ACC112 (cell line): Measurements from ENCODE around the gene CNKSR2.
"Not testable (repeated sequence)": the region's sequence is repeated elsewhere in the genome, so short reads cannot be mapped to it uniquely, and the experiment has no call there.

Experiments
- H2AFZ ChIP-seq: fragments of 200-600 bp; sonication (generic); one replicate; pipeline ENCODE4 v1.6.0; 2017; ENCODE audit warnings: antibody characterized with exemption, low read length; ENCODE audit not compliant: unreplicated experiment
- H3K27ac ChIP-seq: fragments of 200-600 bp; sonication (generic); 2 replicates; pipeline ENCODE4 v1.5.1; 2014; ENCODE audit warnings: low read depth, mild to moderate bottlenecking, antibody characterized with exemption, low read length, moderate library complexity
- H3K27me3 ChIP-seq: fragments of 200-600 bp; sonication (generic); 2 replicates; pipeline ENCODE4 v1.6.1; 2014; ENCODE audit warnings: mild to moderate bottlenecking, antibody characterized with exemption, low read length, moderate library complexity, mixed read lengths; ENCODE audit not compliant: insufficient read depth
- H3K36me3 ChIP-seq: fragments of 200-600 bp; sonication (generic); 2 replicates; pipeline ENCODE4 v1.6.1; 2016; ENCODE audit warnings: mild to moderate bottlenecking, antibody characterized with exemption, low read length, moderate library complexity, mixed read lengths; ENCODE audit not compliant: insufficient read depth
- H3K4me1 ChIP-seq: fragments of 200-600 bp; sonication (generic); one replicate; pipeline ENCODE4 v1.6.1; 2016; ENCODE audit warnings: low read length, mixed read lengths; ENCODE audit not compliant: insufficient read depth, unreplicated experiment, control insufficient read depth
- H3K4me3 ChIP-seq: fragments of 200-600 bp; sonication (generic); 2 replicates; pipeline ENCODE4 v1.5.1; 2014; ENCODE audit warnings: mild to moderate bottlenecking, low read depth, low read length
- H3K79me2 ChIP-seq: fragments of 200-600 bp; sonication (generic); one replicate; pipeline ENCODE4 v1.6.0; 2016; ENCODE audit warnings: low read length; ENCODE audit not compliant: control insufficient read depth, unreplicated experiment, insufficient read depth

CNKSR2 gene

GRCh38 chrX:21438792-21439191, 64.6 kb downstream of the CNKSR2 start:
- peak overlapping the region; percentile 14 for H2AFZ ChIP-seq
- no peak overlapping the region for H3K27ac ChIP-seq
- H3K79me2 ChIP-seq: no peaks in the 10 kb centered on the region
- no peaks in the 10 kb centered on the region for H3K4me1 ChIP-seq
- no peaks in the 10 kb centered on the region for H3K27me3 ChIP-seq
- H3K36me3 ChIP-seq: no peaks in the 10 kb centered on the region
- no peak overlapping the region for H3K4me3 ChIP-seq

DNA sequence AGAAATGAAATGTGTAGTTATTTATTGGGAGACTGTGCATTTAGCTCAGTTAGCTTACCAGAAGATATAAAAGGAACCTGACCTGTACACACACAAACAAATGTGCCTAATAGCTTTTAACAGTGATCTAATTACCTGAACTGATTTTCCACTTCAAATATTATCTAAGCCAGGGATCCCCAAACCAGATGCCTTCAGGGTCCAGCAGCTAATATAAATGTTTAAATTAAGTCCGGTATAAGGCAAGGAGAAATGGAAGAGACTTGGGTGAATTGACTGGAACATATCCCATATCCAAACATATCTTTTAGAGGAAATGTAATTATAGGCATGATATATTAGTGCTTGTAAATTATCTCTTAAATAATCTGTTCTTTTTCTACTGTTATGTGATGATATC, 66.7 kb downstream of the CNKSR2 start:
- H3K4me3 ChIP-seq: no peak overlapping the region
- no peaks in the 10 kb centered on the region for H3K27me3 ChIP-seq
- H2AFZ ChIP-seq: no peak overlapping the region
- no peaks in the 10 kb centered on the region for H3K36me3 ChIP-seq
- no peaks in the 10 kb centered on the region for H3K4me1 ChIP-seq
- H3K27ac ChIP-seq: no peak overlapping the region
- no peaks in the 10 kb centered on the region for H3K79me2 ChIP-seq

- Histone ChIP-seq H3K4me1 (no peaks in the 10 kb centered on the region), H3K27me3 (no peaks in the 10 kb centered on the region), H3K36me3 (no peaks in the 10 kb centered on the region), H3K79me2 (no peaks in the 10 kb centered on the region), H3K4me3 (no peak overlapping the region), H3K27ac (no peak overlapping the region), H2AFZ (no peak overlapping the region)
Measured at GRCh38 chrX:21457718-21458117, 83.5 kb downstream of the CNKSR2 start.

DNA sequence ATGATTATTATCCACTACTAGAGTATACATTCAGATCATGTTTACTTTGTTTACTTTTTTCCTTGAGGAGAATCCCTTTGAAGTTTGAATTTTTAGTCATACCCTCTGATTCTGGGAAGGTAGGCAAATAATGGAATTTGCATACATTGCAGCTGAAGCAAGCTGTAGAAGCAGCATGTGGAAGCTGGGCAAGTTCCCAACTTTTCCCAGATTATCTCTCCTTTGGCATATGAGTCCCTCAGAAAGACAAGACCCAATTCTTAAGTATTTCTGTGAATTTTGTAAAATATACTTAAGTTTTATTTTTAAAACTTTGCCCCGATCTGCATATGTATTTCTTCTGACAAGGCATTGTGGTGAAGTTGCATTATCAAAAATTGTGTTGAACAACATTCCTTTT, 94.9 kb downstream of the CNKSR2 start:
- Histone ChIP-seq H3K36me3 (no peaks in the 10 kb centered on the region), H3K27me3 (no peaks in the 10 kb centered on the region), H2AFZ (no peak overlapping the region), H3K79me2 (no peaks in the 10 kb centered on the region), H3K4me1 (no peaks in the 10 kb centered on the region), H3K27ac (no peak overlapping the region), H3K4me3 (no peak overlapping the region)

DNA sequence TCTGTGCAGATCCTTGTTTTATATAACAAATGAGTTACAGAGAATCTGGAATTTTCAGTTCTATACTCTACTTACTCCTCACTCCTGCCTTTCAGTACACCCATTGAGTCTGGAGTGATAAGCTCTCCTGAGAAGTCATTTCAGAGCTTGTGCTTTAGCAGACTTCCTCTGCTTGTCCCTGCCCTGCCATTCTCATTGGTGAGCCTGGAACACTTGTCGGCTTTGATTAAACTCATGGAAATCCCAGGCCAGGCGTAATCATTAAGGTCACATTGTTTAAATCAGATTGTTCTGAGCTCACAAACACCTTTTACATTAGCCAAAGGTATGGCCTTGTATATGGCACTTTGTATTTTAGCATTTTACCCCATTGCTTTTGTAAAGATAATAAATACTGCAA, 102.7 kb downstream of the CNKSR2 start:
- H3K79me2 ChIP-seq: no peaks in the 10 kb centered on the region
- no peaks in the 10 kb centered on the region for H3K4me1 ChIP-seq
- no peak overlapping the region for H2AFZ ChIP-seq
- no peak overlapping the region for H3K27ac ChIP-seq
- H3K27me3 ChIP-seq: no peaks in the 10 kb centered on the region
- no peaks in the 10 kb centered on the region for H3K36me3 ChIP-seq
- H3K4me3 ChIP-seq: no peak overlapping the region

DNA sequence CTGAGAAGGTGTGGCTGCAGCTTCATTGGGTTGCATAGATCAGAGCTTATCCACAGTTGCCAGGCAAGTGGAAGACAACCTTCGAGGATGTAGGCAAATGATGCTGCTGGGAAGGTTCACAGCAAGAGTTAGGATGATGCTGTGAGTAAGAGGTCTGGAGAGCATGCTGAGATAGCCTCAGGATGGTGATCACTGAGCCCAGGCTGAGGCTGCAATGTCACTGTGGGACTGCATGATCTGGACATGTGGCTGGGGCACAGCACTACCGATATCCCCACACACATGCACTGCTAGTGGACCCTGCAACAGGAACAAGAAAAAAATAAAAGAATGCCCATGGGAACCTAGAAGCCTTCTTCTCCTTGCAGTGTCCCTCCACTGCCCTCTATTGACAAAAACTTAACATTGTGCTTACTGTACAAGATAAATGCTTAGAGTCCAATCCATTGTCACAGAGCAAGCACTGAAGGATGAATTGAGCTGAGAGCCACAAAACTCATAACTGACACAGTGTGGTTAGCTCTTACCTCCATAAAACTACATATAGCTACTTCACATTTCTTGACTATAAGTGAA, 105.6 kb downstream of the CNKSR2 start:
- Histone ChIP-seq H3K79me2 (no peaks in the 10 kb centered on the region), H3K27ac (no peak overlapping the region), H3K27me3 (no peaks in the 10 kb centered on the region), H3K4me3 (no peak overlapping the region), H3K4me1 (no peaks in the 10 kb centered on the region), H2AFZ (no peak overlapping the region), H3K36me3 (no peaks in the 10 kb centered on the region)

GRCh38 chrX:21481761-21482160, 107.5 kb downstream of the CNKSR2 start:
- H3K36me3 ChIP-seq: no peaks in the 10 kb centered on the region
- no peaks in the 10 kb centered on the region for H3K27me3 ChIP-seq
- no peak overlapping the region for H3K27ac ChIP-seq
- H3K79me2 ChIP-seq: no peaks in the 10 kb centered on the region
- no peak overlapping the region for H2AFZ ChIP-seq
- H3K4me1 ChIP-seq: no peaks in the 10 kb centered on the region
- no peak overlapping the region for H3K4me3 ChIP-seq

DNA sequence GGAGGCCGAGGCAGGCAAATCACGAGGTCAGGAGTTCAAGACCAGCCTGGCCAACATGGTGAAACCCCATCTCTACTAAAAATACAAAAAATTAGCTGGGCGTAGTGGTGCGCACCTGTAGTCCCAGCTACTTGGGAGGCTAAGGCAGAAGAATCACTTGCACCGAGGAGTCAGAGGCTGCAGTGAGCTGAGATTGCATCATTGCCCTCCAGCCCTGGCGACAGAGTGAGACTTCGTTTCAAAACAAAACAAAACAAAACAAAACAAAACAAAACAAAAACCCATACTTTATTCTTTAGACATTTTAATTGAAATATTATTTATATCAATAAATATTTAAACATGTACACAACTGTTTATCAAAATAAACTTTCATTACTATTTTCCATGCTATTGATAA, 109.8 kb downstream of the CNKSR2 start:
- H3K27ac ChIP-seq, H3K79me2 ChIP-seq, H3K36me3 ChIP-seq, H2AFZ ChIP-seq, H3K4me3 ChIP-seq, H3K27me3 ChIP-seq, H3K4me1 ChIP-seq: not testable (repeated sequence)

DNA sequence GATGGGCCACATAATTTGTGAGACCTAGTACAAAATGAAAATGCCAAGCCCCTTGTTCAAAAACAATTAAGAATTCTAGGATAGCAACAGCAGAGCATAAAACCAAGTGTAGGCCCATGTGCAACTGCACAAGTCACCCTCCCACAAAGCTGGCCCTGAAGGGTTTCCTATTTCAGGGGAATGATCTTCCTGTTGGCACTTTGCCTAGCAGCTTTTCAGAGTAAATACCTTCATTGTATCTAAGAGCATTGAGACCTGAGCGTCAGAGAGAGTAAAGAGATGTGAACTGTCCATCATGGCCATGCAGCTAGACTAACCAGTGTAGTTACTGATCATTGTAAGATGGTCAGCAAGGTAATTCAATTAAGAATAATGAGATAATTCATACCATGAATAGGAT, 113.6 kb downstream of the CNKSR2 start:
- Histone ChIP-seq H3K4me3 (no peak overlapping the region), H3K27ac (no peak overlapping the region), H3K79me2 (no peaks in the 10 kb centered on the region)

GRCh38 chrX:21490341-21490740, 116.1 kb downstream of the CNKSR2 start:
- no peak overlapping the region for H3K4me3 ChIP-seq
- no peaks in the 10 kb centered on the region for H3K79me2 ChIP-seq
- H3K4me1 ChIP-seq: peaks cover 14% of the 10 kb centered on the region
- no peaks in the 10 kb centered on the region for H3K36me3 ChIP-seq
- no peak overlapping the region for H3K27ac ChIP-seq
- H2AFZ ChIP-seq: no peak overlapping the region
- H3K27me3 ChIP-seq: no peaks in the 10 kb centered on the region

More for the DNA sequence above, 113.6 kb downstream of the CNKSR2 start:
- no peaks in the 10 kb centered on the region for H3K36me3 ChIP-seq
- no peak overlapping the region for H2AFZ ChIP-seq
- no peaks in the 10 kb centered on the region for H3K27me3 ChIP-seq
- peaks cover 1% of the 10 kb centered on the region for H3K4me1 ChIP-seq

DNA sequence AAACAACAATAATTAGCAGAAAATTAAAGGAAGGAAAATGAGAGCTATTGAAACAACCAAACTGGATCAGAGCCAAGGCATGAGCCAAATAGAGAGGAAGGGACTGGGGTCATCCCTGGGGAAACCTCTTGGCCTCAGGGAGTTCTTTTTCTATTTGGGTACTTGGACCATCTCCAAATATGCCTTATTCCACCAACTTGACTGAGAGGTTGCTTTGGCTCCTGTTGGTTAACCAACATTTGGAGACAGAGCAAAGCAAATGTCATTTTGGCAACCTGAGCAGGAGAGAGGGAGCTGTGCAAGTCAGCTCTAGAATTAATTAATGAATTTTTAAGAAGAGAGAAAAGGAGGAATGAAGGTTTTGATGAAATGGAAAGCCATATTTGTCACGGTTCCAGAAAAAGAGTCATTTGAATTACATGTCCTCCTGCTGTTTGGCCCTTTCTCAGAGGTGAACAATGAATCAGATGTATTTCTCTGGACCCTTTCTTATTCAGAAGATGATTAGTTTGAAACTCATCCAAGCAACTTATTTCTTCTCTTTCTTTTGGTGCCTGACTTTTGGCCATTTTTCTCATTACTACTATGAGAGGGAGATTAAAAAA, 119.1 kb downstream of the CNKSR2 start:
- Histone ChIP-seq H3K79me2 (no peaks in the 10 kb centered on the region), H3K27ac (no peak overlapping the region), H3K36me3 (no peaks in the 10 kb centered on the region), H2AFZ (no peak overlapping the region), H3K4me1 (peaks cover 14% of the 10 kb centered on the region), H3K27me3 (no peaks in the 10 kb centered on the region), H3K4me3 (no peak overlapping the region)
